ENCODE results near the gene IQCH. TPM values are rescaled to one million over a fixed set of nuclear protein-coding genes. Genes with fewer than 3 reads are reported as not detected.

The IQCH gene
- total and polyA plus RNA-seq, 9 donors, result 0.54 to 10.0 (median 0.84) TPM

DNA sequence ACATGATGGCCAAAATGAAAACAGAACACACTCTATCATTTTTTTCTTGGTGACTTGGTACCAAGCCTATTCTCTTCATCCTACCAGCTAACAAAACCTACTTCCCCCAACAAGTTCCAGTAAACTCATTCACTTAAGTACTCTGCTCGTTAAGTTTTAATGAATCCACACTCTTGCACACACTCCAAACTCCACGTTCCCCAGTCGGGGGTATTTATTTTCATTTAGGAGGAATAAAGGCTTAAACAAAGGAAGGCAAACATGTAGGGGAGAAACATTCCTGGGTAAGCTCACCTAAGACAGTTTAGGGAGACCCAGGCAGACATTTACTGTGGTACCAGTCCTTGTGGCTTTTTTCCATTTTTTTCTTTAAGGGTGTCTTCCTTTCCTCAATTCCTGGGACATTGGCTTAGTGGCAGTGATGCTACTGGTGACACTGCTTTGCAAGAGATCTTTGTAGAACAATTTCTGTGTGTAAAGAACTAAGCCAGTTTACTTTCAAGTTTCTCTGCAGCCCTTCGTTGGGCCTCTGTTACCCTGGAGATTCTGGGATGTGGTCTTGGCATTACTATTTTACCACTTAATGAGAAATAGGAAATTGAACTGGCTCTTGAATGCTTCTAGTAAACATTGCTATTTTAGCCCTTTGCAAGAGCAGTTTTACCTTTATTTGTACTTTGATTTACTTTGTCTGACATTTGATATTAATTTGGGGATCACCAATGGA is 149.0 kb downstream of the IQCH start:
- no peak for DNase-seq
- Histone ChIP-seq H3K36me3 (no peaks in the 10 kb centered on the region), H3K4me1 (ENCODE audit: insufficient read depth) (no peaks in the 10 kb centered on the region), H3K9me3 (no peaks in the 10 kb centered on the region), H3K27me3 (no peaks in the 10 kb centered on the region), H3K4me3 (no peak overlapping the region), H3K27ac (no peak overlapping the region)
- intact Hi-C loops (cut with DNase I), result no loop called here
- TF ChIP-seq, protein P1, sequence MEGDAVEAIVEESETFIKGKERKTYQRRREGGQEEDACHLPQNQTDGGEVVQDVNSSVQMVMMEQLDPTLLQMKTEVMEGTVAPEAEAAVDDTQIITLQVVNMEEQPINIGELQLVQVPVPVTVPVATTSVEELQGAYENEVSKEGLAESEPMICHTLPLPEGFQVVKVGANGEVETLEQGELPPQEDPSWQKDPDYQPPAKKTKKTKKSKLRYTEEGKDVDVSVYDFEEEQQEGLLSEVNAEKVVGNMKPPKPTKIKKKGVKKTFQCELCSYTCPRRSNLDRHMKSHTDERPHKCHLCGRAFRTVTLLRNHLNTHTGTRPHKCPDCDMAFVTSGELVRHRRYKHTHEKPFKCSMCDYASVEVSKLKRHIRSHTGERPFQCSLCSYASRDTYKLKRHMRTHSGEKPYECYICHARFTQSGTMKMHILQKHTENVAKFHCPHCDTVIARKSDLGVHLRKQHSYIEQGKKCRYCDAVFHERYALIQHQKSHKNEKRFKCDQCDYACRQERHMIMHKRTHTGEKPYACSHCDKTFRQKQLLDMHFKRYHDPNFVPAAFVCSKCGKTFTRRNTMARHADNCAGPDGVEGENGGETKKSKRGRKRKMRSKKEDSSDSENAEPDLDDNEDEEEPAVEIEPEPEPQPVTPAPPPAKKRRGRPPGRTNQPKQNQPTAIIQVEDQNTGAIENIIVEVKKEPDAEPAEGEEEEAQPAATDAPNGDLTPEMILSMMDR (IDR thresholded peaks at IDR 0.05), result no peak
- TF ChIP-seq EP300 (IDR thresholded peaks at IDR 0.05) (no peak), POLR2A (IDR thresholded peaks at IDR 0.05) (no peak)
- WGBS, 3 donors, result 63 to 71% (median 67%) methylated on average over 4 of the region's 4 CpGs

DNA sequence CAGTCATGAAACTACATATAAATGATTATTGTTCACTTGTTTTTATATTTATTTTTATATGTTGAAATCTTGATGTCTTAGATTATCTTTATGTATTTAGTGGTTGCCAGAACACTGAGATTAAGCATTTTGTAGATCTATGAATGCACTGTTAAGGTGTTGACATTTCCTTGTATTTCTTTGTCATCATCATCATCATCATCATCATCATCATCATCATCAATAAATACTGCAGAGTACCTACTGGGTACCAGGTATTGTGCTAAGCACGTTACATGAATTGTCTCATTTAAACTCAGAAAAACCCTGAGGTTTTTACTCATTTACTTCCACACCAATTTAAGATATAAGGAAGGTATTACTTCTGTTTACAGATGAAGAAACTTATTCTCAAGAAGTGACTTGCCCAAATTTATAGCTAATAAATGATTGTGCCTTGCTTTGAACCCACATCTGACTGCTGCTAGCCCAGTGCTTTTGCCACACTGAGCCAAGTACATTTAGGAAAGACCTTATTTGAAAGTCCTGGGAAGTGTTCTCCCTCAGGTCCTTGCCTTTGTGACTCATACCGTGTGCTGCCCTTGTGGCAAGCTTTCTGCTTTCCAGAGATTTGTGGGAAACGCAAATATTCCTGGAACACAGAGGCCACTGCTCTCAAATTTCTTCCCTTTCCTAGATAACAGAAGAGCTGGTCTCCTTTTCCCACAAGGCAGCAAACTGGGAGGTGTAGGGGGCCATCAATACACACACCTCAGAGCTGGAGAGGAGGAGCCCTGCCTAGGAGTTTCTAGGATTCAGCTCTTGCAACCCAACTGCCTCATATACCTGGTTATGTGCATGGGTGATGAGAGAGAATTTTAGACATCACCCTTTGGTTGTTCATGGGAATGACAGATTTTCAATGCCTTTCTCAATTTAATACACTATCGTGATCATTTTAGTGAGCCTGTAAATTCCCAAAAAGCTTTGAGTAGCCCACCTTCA is 150.9 kb downstream of the IQCH start:
- Histone ChIP-seq H3K4me3 (no peak overlapping the region), H3K4me1 (ENCODE audit: insufficient read depth) (no peaks in the 10 kb centered on the region), H3K27ac (no peak overlapping the region), H3K9me3 (no peaks in the 10 kb centered on the region), H3K36me3 (no peaks in the 10 kb centered on the region), H3K27me3 (no peaks in the 10 kb centered on the region)
- TF ChIP-seq EP300 (IDR thresholded peaks at IDR 0.05) (no peak), POLR2A (IDR thresholded peaks at IDR 0.05) (no peak)
- TF ChIP-seq, protein P1 (IDR thresholded peaks at IDR 0.05), result no peak
- no peak for DNase-seq
- intact Hi-C loops (cut with DNase I), result no loop called here
- 52 to 58% (median 53%) methylated on average over 4 of the region's 4 CpGs for WGBS, 3 donors

DNA sequence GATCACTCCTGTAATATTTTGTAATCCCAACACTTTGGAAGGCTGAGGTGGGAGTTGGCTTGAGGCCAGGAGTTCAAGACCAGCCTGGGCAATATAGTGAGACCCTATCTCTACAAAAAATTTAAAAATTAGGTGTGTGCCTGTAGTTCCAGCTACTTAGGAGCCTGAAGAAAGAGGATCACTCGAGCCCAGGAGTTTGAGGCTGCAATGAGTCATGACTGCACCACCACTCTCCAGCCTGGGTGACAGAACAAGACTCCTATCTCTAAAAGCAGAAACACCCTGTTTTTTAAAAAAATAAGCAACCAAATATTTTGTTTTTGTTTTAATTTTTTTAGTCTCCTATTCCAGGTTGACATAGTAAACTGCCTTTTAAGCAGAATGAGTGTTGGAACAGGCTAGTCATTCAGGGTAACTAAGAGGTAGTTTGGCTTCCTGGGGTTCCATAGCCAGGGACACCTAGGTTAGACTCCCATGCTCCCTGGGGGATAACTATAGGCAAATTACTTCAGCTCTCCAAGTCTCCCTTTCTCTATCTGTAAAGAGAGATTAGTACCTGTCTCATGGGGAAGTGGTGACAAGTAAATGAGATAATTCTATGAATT is 151.8 kb downstream of the IQCH start:
- Histone ChIP-seq H3K9me3 (no peaks in the 10 kb centered on the region), H3K4me1 (ENCODE audit: insufficient read depth) (no peaks in the 10 kb centered on the region), H3K27me3 (no peaks in the 10 kb centered on the region), H3K36me3 (no peaks in the 10 kb centered on the region), H3K4me3 (no peak overlapping the region), H3K27ac (no peak overlapping the region)
- no peak for DNase-seq
- intact Hi-C loops (cut with DNase I), result no loop called here
- no peak for TF ChIP-seq EP300 (IDR thresholded peaks at IDR 0.05)
- WGBS, 3 donors, result 69 to 79% (median 78%) methylated on average over 1 of the region's 1 CpG

DNA sequence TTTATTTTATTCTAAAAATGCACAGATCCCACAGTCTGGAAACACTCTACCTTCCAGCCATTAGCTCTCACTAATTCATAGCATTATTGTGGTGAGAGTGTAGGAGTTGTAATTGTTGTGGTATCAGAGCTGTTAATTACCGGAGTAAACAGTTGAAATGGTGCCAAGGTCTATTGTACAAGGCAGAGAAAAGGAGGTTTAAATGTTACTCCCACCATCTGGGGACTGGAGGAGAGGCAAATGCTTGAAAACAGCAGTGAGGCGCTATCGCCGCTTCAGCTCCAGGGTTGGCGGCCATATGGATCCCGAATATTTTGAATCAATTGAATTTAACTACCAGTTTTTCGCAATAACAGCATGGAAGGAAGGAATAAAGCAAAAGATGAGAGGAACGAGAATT is 153.2 kb downstream of the IQCH start:
- WGBS, 3 donors, result 74 to 83% (median 77%) methylated on average over 8 of the region's 8 CpGs
- intact Hi-C loops (cut with DNase I), result no loop called here
- H3K4me3 ChIP-seq, result no peak overlapping the region
- TF ChIP-seq, protein P1 (IDR thresholded peaks at IDR 0.05), result no peak
- TF ChIP-seq POLR2A (IDR thresholded peaks at IDR 0.05), result no peak
- H3K9me3 ChIP-seq, result no peaks in the 10 kb centered on the region
- H3K36me3 ChIP-seq, result no peaks in the 10 kb centered on the region
- H3K27ac ChIP-seq, result no peak overlapping the region
- H3K27me3 ChIP-seq, result no peaks in the 10 kb centered on the region
- DNase-seq, result no peak
- H3K4me1 ChIP-seq (ENCODE audit: insufficient read depth), result no peaks in the 10 kb centered on the region
